D721Med (cell line): ENCODE data around the gene NAPSA.
"Not testable (repeated sequence)": the region's sequence is repeated elsewhere in the genome, so short reads cannot be mapped to it uniquely, and the experiment has no call there.

ENCODE experiments used
- DNase-seq: peaks from one replicate; pipeline ENCODE4 v3.0.0; 2011; ENCODE audit warnings: low spot score; ENCODE audit not compliant: insufficient read length
- FAIRE-seq: peaks from 2 replicates; lab custom pipeline; 2011; peaks lifted over from hg19 to GRCh38; lab: Jason Lieb, UNC
- TF ChIP-seq, protein P1 (sequence below): IDR thresholded peaks from 2 replicates; pipeline ENCODE4 v1.5.1; 2012; ENCODE audit warnings: mild to moderate bottlenecking, control low read depth; ENCODE audit not compliant: insufficient read depth; ENCODE audit errors: missing control alignments

The NAPSA gene

DNA sequence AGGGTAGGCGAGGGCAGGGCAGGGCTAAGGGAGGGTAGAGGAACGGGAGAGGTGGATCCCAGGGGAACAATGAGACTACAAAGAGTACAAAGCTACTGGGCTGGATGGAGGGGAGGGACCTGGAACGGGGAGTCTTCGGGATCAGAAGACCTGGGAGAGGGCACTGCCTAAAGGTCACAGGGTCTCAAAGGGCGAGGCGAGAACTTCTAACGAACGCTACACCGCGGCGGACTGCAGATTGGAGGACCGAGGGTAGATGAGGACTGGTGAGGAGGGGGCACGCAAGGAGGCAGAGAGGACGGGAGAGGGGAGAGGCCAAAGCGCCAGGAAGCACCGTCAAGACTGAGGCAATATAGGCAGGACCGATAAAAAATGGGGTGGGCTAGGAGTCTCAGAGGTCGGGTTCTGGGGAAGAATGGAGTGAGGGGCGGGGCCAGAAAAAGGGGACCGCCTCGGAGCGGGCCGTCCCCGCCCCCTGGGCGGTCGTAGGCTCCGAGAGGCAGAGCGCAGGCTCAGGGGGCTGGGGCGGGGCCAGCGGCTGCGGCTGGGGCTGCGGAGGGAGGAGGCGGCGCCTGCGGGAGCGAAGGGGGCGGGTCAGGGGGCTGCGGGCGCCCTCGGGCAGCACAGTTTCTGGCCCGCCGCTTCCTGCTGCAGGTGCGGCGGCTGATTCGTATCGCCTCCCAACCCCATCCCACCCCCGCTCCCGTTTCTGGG lies 34.9 kb downstream of the NAPSA start:
- TF ChIP-seq, protein P1, sequence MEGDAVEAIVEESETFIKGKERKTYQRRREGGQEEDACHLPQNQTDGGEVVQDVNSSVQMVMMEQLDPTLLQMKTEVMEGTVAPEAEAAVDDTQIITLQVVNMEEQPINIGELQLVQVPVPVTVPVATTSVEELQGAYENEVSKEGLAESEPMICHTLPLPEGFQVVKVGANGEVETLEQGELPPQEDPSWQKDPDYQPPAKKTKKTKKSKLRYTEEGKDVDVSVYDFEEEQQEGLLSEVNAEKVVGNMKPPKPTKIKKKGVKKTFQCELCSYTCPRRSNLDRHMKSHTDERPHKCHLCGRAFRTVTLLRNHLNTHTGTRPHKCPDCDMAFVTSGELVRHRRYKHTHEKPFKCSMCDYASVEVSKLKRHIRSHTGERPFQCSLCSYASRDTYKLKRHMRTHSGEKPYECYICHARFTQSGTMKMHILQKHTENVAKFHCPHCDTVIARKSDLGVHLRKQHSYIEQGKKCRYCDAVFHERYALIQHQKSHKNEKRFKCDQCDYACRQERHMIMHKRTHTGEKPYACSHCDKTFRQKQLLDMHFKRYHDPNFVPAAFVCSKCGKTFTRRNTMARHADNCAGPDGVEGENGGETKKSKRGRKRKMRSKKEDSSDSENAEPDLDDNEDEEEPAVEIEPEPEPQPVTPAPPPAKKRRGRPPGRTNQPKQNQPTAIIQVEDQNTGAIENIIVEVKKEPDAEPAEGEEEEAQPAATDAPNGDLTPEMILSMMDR, result no peak
- no peak for FAIRE-seq
- DNase-seq, result peak; percentile 88

DNA sequence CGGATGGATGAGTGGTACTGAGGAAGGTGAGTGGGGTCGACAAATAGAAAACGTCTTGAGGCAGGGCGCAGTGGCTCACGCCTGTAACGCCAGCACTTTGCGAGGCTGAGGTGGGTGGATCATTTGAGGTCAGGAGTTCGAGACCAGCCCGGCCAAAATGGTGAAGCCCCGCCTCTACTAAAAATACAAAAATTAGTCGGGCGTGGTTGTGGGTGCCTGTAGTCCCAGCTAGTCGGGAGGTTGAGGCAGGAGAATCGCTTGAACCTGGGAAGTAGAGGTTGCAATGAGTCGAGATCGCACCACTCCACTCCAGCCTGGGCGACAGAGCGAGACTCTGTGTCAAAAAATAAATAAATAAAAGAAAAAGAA lies 35.5 kb downstream of the NAPSA start:
- FAIRE-seq, DNase-seq: not testable (repeated sequence)

DNA sequence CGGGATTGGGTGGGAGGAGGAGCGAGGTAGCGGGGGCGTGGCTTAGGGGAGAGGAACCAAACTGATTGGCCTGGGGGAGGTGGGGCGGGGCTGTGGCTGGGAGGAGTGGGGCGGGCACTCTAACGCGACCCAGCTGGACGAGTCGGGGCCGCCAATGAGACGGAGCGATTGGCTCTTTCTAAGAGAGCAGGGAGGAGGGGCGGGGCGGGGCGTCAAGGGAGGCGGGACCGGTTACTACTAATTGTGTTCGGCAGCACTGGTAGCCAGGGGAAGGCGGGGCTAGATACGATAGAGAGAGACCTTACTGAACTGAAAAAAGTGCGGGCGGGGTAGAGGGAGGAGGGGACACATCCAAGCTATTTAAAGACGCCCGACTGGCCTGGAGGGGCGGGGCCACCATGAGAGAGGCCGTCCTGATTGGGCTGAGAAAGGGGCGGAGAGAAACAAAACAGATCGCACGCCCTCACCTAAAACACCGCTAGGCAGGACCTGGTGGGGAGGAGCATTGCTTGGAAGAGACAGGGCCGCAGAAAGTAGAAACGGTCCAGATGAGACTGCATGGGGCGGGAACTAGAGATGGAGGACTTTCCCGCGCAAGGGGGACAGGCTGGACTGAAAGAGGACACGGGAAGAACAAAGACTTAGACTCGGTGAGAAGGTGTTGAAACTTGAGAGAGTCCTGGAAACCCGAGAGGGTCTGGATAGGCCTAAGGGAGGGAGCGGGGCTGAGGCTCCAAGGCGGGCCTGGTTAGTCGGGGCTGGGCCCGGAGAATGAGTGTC lies 36.1 kb downstream of the NAPSA start, which contains the start of gene KCNC3:
Gene KCNC3, minus strand, starts transcription at position 232 of the 780 bp plus-strand sequence. CDS start 295 bp downstream, outside the sequence.
- TF ChIP-seq, protein P1, result no peak
- FAIRE-seq (no peak), DNase-seq (peak; percentile 89)

DNA sequence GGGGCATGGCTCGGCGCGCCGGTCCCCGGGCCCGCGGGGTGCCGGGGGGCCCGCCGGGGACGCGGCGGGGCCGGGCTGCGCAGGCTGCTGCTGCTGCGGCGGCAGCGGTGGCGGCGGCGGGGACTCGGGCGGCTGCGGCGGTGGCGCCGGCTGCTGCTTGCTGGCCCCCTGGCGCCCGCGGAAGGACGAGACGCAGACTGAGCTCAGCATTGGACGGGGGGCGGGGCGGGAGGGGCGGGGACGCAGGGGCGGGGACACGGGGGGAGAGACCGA lies 36.6 kb downstream of the NAPSA start:
- TF ChIP-seq, protein P1, result peak; percentile 12
- FAIRE-seq, result no peak
- DNase-seq, result no peak

DNA sequence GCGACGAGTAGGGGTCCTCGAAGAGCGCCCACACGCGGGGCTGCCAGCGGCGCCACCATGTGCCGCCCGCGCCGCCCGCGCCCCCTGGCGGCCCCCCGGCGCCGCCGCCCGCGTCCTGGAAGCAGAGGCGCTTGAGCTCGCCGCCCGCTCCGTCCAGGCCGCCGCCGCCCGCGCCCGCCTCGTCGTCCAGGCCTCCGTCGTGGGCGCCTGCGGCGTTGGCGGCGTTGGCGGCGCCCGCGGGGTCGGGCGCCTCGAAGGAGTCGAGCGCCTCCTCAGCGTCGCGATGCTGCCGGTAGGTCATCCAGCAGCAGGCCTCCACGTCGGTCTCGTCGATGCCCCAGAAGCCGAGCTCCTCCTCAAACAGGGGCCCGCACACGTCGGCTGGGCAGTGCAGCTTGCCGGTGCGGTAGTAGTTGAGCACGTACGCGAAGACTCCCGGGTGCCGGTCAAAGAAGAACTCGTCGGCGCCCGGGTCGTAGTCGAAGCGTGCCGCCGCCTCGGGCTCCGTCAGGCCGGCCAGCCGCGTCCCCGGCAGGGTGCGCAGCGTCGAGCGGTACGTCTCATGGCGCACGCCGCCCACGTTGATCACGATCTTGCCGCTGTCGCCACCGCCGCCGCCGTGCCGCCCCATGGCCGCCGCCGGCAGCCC lies 37.1 kb downstream of the NAPSA start:
- TF ChIP-seq, protein P1, result peak; percentile 22
- DNase-seq (no peak), FAIRE-seq (no peak)

DNA sequence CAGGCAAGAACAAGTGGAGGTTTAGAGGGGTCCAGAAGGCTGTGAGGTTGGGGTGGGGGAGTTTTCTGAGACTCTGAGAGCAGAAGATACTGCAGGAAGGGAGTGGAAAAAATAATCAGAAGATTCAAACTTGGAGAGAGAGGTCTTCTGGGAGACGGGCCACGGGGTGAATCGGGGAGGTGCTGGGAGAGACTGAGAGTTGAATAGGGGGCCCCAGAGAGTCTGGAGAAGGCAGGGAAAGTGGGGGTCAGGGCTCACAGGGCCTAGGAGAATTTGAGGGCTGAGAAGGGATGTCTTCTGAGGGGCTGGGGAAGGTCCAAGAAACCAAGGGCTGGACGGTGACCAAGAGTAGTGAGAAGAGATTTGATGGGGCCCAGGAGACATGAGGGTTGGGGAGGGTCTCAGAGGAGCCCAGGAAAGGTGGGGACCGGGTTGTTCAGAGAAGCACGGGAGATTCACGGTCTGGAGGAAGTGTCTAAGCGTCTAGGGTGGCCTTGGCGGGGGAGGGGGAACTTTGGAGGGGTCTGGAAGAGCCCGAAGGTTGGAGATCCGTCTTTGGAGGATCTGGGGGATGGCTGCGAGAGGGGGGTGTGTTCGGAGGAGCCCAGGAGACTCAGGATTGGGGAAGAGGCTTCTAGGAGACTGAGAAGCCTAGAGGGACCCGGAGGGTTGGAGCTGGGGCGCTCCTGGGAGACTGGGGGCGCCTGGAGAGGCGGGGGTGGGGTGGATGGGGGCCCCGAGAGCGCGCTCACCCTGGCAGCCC lies 37.8 kb downstream of the NAPSA start:
- TF ChIP-seq, protein P1, result no peak
- FAIRE-seq, result no peak
- no peak for DNase-seq

DNA sequence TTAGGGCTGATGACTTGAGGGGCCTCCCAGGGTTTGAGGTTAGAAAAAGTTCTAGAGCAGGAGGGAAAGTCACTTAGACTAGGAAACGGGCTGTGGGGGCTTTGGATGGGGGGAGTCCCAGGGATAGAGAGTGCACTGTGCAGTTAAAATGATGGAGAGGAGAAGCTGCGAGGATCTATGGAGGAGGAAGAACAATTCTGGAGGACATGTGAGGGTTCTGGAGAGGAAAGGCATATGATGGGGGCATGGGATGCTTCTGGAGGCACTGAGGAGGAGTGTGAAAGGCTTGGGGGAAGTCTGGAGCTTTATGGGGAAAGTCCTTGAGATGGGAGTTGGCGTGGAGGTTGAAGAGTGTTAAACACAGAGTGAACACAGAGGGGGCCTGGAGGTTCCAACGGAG lies 38.4 kb downstream of the NAPSA start:
- DNase-seq (no peak), FAIRE-seq (no peak)
- TF ChIP-seq, protein P1, result no peak
